GM12878 (cell line): ENCODE data around the gene RAD18. TPM values are rescaled to one million over a fixed set of nuclear protein-coding genes. Genes with fewer than 3 reads are reported as not detected.

ENCODE experiments used
- ATAC-seq: fragments of 200-7000 bp; cut with Tn5 transposase; 3 replicates; pipeline ENCODE4 v1.9.1; 2020; ENCODE audit warnings: mild to moderate bottlenecking, moderate library complexity
- BruUV-seq: library from RNA; stranded (reverse); fragments of 400-500 nt; replicated peaks from 2 replicates; lab custom pipeline; 2021; lab: Mats Ljungman, UMichigan
- CTCF ChIA-PET: fragments of 300-600 bp; sonication (Branson Sonifier 250); formaldehyde crosslinking; extraction: SDS; loops from one replicate; lab custom pipeline; 2021; ENCODE audit warnings: inconsistent platforms; lab: Yijun Ruan, JAX
- POLR2A ChIA-PET: fragments of 350-600 bp; formaldehyde crosslinking; extraction: SDS; loops from one replicate; lab custom pipeline; 2021; ENCODE audit warnings: inconsistent platforms; lab: Charles Lee
- RAD21 ChIA-PET: fragments of 300-600 bp; sonication (Branson Sonifier 250); formaldehyde crosslinking; loops from one replicate; lab custom pipeline; 2023; ENCODE audit warnings: antibody characterized with exemption; ENCODE audit not compliant: unreplicated experiment; lab: Charles Lee
- SMC1A ChIA-PET: fragments of 300-600 bp; sonication (Branson Sonifier 250); formaldehyde crosslinking; loops from one replicate; lab custom pipeline; 2023; ENCODE audit not compliant: unreplicated experiment, uncharacterized antibody; lab: Charles Lee
- DNase-seq: peaks from one replicate; pipeline ENCODE4 v3.0.0-alpha.2; 2011; ENCODE audit warnings: low read depth, low spot score
- FAIRE-seq: peaks from 3 replicates; lab custom pipeline; 2011; peaks lifted over from hg19 to GRCh38; lab: Jason Lieb, UNC
- H2AFZ ChIP-seq: 2 replicates; pipeline ENCODE4 v1.6.0; 2011; ENCODE audit warnings: low read depth, low read length, control low read depth; ENCODE audit not compliant: control insufficient read depth
- H3K27ac ChIP-seq: 2 replicates; pipeline ENCODE4 v1.5.1; 2011; ENCODE audit warnings: control low read depth; ENCODE audit not compliant: control insufficient read depth, insufficient read depth
- H3K27me3 ChIP-seq, 2 experiments: replicated peaks in 1 of 2; 2 replicates each; pipeline versions ENCODE4 v1.6.0 to v1.6.1; 2011; ENCODE audit warnings: low read length in 1 of 2; ENCODE audit not compliant: control insufficient read depth in 2 of 2, insufficient read depth in 2 of 2
- H3K36me3 ChIP-seq, 2 experiments: 2 replicates each; pipeline ENCODE4 v1.5.1; 2011; ENCODE audit warnings: low read length in 1 of 2; ENCODE audit not compliant: control insufficient read depth in 2 of 2, insufficient read depth in 2 of 2
- H3K4me1 ChIP-seq: 2 replicates; pipeline ENCODE4 v1.6.1; 2011; ENCODE audit warnings: mild to moderate bottlenecking, low read length, moderate library complexity, mixed read lengths; ENCODE audit not compliant: control insufficient read depth, insufficient read depth
- H3K4me2 ChIP-seq: 2 replicates; pipeline ENCODE4 v1.6.0; 2011; ENCODE audit warnings: control low read depth; ENCODE audit not compliant: control insufficient read depth, insufficient read depth
- H3K4me3 ChIP-seq: fragments of 200-600 bp; sonication (generic); 2 replicates; pipeline ENCODE4 v1.5.1; 2016
- H3K79me2 ChIP-seq: 2 replicates; pipeline ENCODE4 v1.6.0; 2011; ENCODE audit warnings: low read length; ENCODE audit not compliant: control insufficient read depth, insufficient read depth
- H3K9ac ChIP-seq: 2 replicates; pipeline ENCODE4 v1.8.0; 2011; ENCODE audit warnings: low read length, control low read depth, mixed read lengths; ENCODE audit not compliant: control insufficient read depth, insufficient read depth
- H3K9me3 ChIP-seq: replicated peaks from 3 replicates; pipeline ENCODE4 v1.5.1; 2011; ENCODE audit warnings: mild to moderate bottlenecking, low read length; ENCODE audit not compliant: control insufficient read depth, insufficient read depth
- H4K20me1 ChIP-seq: 2 replicates; pipeline ENCODE4 v1.6.0; 2011; ENCODE audit not compliant: control insufficient read depth, insufficient read depth
- BACH1 ChIP-seq: fragments of 450-650 bp; IDR thresholded peaks from 2 replicates; pipeline ENCODE4 v1.6.1; 2017; ENCODE audit warnings: mild to moderate bottlenecking, borderline replicate concordance
- CBX5 ChIP-seq: sonication (generic); IDR thresholded peaks from 2 replicates; pipeline ENCODE4 v1.6.1; 2016; ENCODE audit warnings: low read depth, moderate library complexity, mild to moderate bottlenecking, inconsistent platforms
- HCFC1 ChIP-seq: fragments of 150-350 bp; IDR thresholded peaks from 2 replicates; pipeline ENCODE4 v1.6.1; 2014; ENCODE audit warnings: low read length
- IRF5 ChIP-seq: fragments of 450-650 bp; IDR thresholded peaks from 2 replicates; pipeline ENCODE4 v1.6.1; 2017; ENCODE audit warnings: borderline replicate concordance
- JUND ChIP-seq: IDR thresholded peaks from 2 replicates; pipeline ENCODE4 v1.6.1; 2012; ENCODE audit warnings: low read depth, mild to moderate bottlenecking, low read length, improper control_type of control experiment, moderate library complexity
- LARP7 ChIP-seq: fragments of 450-650 bp; IDR thresholded peaks from 2 replicates; pipeline ENCODE4 v1.6.1; 2017; ENCODE audit warnings: mild to moderate bottlenecking
- MAX ChIP-seq: IDR thresholded peaks from 2 replicates; pipeline ENCODE4 v1.6.1; 2012; ENCODE audit warnings: low read depth, low read length, improper control_type of control experiment
- MXI1 ChIP-seq: fragments of 150-350 bp; IDR thresholded peaks from 2 replicates; pipeline ENCODE4 v1.6.1; 2011; ENCODE audit warnings: low read depth, mild to moderate bottlenecking, inconsistent platforms, low read length, improper control_type of control experiment
- POLR2AphosphoS5 ChIP-seq: IDR thresholded peaks from 2 replicates; pipeline ENCODE4 v1.6.1; 2011; ENCODE audit warnings: mild to moderate bottlenecking, low read length, inconsistent platforms
- RAD51 ChIP-seq: fragments of 450-650 bp; IDR thresholded peaks from 2 replicates; pipeline ENCODE4 v1.6.1; 2016; ENCODE audit warnings: moderate library complexity, mild to moderate bottlenecking, inconsistent platforms
- RELA ChIP-seq: fragments of 450-650 bp; IDR thresholded peaks from 2 replicates; pipeline ENCODE4 v1.8.0; 2014; ENCODE audit warnings: borderline replicate concordance; ENCODE audit not compliant: partially characterized antibody
- TBL1XR1 ChIP-seq: IDR thresholded peaks from 2 replicates; pipeline ENCODE4 v1.6.1; 2012; ENCODE audit warnings: low read depth, low read length, improper control_type of control experiment
- TCF3 ChIP-seq: IDR thresholded peaks from 2 replicates; pipeline ENCODE4 v1.6.1; 2012; ENCODE audit warnings: low read depth, mild to moderate bottlenecking, low read length, borderline replicate concordance; ENCODE audit not compliant: insufficient read depth
- ZBTB40 ChIP-seq: fragments of 450-650 bp; IDR thresholded peaks from 2 replicates; pipeline ENCODE4 v1.6.1; 2016; ENCODE audit warnings: mild to moderate bottlenecking, moderate library complexity, borderline replicate concordance
- ZNF384 ChIP-seq: IDR thresholded peaks from 2 replicates; pipeline ENCODE4 v1.6.1; 2012; ENCODE audit warnings: low read depth, mild to moderate bottlenecking, low read length, improper control_type of control experiment, borderline replicate concordance
- ZNF687 ChIP-seq: fragments of 450-650 bp; IDR thresholded peaks from 2 replicates; pipeline ENCODE4 v1.6.1; 2017; ENCODE audit warnings: mild to moderate bottlenecking, moderate library complexity
- WGBS: methylation state at CpG from one replicate; pipeline ENCODE4 v1.1.6; 2016; ENCODE audit warnings: low lambda C conversion rate; ENCODE audit not compliant: insufficient replicate concordance, insufficient coverage; ENCODE audit errors: missing lambda C conversion rate; 5-methylcytosine and 5-hydroxymethylcytosine counted together
- in situ Hi-C: fragments of 300-500 bp; cut with MboI; formaldehyde crosslinking; loops from 9 replicates; pipeline ENCODE4 v1.14.3; 2018; ENCODE audit warnings: mixed read lengths
- intact Hi-C: fragments of 100-400 bp; cut with micrococcal nuclease; formaldehyde crosslinking; loops from one replicate; pipeline ENCODE4 v1.14.2; 2022; ENCODE audit not compliant: unreplicated experiment
- polyA plus RNA-seq, 11 experiments: library from polyadenylated mRNA; depleted of rRNA in 4 of 11; unstranded in 6 of 11; stranded (reverse) in 5 of 11; fragments of >200 nt; fragmentation: Nextera tagmentation in 4 of 11; fragmentation: Illumina TruSeq in 1 of 11; extraction: Ambion mirVana in 4 of 11; extraction: Trizol in 1 of 11; gene quantifications; 1 replicate in 1 of 11; 2 replicates in 10 of 11; pipeline versions ENCODE4 v1.2.1 to v1.2.3, GENCODE V29; 2011 to 2016; ENCODE audit warnings: inconsistent platforms in 2 of 11, missing spikeins in 2 of 11, low read depth in 1 of 11
- total RNA-seq, 4 experiments: library from RNA; depleted of rRNA in 3 of 4; stranded (reverse); fragments of >200 nt in 3 of 4; fragmentation: Illumina TruSeq in 1 of 4; extraction: Trizol in 1 of 4; gene quantifications; 2 replicates each; pipeline versions ENCODE4 v1.2.1 to v1.2.3, GENCODE V29; 2013 to 2021

RAD18 gene
- total and polyA plus RNA-seq, 10 of the 15 experiments (the other 5 are each of a cell fraction or from before 2014, with no cell fraction given): 8.7 to 38.6 (median 19.2) TPM

- no peaks in the 10 kb centered on the region for H3K79me2 ChIP-seq
- ChIA-PET SMC1A (interaction anchor here (0.7 to 2.5 kb wide), 7 partner anchors 11 to 315 kb away, joined by 3 to 10 read pairs (median 5); partner anchors contain the start of gene SRGAP3), POLR2A (no interaction called here), CTCF (interaction anchor here (0.6 to 4.6 kb wide), 18 partner anchors 9 to 315 kb away, joined by 3 to 56 read pairs (median 5); partner anchors contain the start of gene SRGAP3), RAD21 (no interaction called here)
- H2AFZ ChIP-seq: no peak overlapping the region; the same call in 1 of the 2 replicates
- no peak overlapping the region for H3K27ac ChIP-seq
- WGBS: 45% methylated on average over 6 of the region's 6 CpGs
- no peak overlapping the region for H3K9ac ChIP-seq
- no peaks in the 10 kb centered on the region for H3K36me3 ChIP-seq
- ATAC-seq (no peak), DNase-seq (no peak), FAIRE-seq (no peak)
- no TSS peak for BruUV-seq
- no peaks in the 10 kb centered on the region for H3K4me1 ChIP-seq
- intact Hi-C loops: no loop called here
- no peak overlapping the region for H3K4me3 ChIP-seq
- no peaks in the 10 kb centered on the region for H3K27me3 ChIP-seq
- H4K20me1 ChIP-seq: no peaks in the 10 kb centered on the region
- no peaks in the 10 kb centered on the region for H3K9me3 ChIP-seq
- TF ChIP-seq TBL1XR1 (no peak), TCF3 (no peak), CBX5 (no peak), ZBTB40 (no peak), RAD51 (no peak), RELA (no peak), LARP7 (no peak), JUND (no peak), MXI1 (no peak), IRF5 (no peak), ZNF384 (no peak), POLR2AphosphoS5 (no peak), HCFC1 (no peak), ZNF687 (no peak), BACH1 (no peak), MAX (no peak)
- in situ Hi-C loops: no loop called here
- H3K4me2 ChIP-seq: no peak overlapping the region
These were observed 24.0 kb upstream of the RAD18 start for GRCh38 chr3:8987226-8987625.
